Measurements from ENCODE around the gene GSG1L.

The GSG1L gene

DNA sequence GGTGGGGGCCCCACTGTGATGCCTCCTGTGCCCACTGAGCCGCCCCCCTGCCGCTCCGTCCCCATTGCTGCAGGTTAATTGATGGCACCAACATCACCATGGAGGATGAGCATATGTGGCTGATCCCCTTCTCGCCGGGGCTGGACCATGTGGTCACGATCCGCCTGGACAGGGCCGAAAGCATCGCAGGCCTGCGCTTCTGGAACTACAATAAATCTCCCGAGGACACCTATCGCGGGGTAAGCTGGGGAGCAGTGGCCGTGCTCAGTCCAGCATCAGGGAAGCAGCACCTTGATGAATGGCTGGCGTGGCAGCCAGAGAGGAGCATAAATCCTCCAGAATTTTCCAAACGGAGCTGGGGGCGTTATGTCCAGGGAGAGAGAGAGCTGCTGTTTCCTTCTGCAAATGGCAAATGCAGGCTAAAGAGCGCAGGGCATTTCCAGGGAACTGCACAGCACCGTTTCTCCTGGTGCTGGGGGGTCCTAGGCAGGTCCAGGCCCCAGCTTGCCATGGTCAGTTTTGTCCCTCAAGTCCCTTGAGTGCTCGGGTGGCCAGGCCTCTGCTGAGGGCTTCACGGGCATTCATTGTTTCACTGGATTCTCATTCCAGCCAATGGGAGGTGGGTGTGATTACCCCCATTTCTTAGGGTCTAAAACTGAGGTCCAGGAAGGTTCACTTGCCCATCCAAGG, 297.1 kb downstream of the GSG1L start:
- DNase-seq, result no peak

- no peak for DNase-seq
Measured at GRCh38 chr16:27764869-27765675, 298.4 kb downstream of the GSG1L start.

- no peak for DNase-seq
Measured at GRCh38 chr16:27764427-27764826, 299.1 kb downstream of the GSG1L start.

GRCh38 chr16:27762441-27762840, 301.1 kb downstream of the GSG1L start:
- DNase-seq, result no peak

GRCh38 chr16:27761816-27762215, 301.7 kb downstream of the GSG1L start:
- DNase-seq, result no peak

DNA sequence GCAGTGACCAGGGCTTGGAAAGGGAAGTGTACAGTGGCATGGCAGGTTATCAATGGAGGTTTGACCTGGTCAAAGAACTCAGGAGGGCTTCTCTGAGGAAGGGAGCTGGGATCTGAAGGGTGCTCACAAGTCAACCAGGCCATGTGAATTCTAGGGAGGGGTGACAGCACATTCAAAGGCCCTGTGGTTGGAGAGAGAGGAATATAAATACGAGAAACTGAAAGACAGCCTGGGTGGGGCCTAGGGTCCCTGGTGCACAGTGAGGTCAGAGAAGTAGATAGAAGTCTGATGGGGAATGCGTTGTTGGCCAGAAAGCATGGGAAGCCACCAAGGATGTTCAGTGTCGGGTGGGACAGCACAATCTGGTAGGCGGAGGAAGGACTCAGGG, 302.7 kb downstream of the GSG1L start:
- no peak for DNase-seq

GRCh38 chr16:27759967-27760788, 303.3 kb downstream of the GSG1L start:
- no peak for DNase-seq

DNA sequence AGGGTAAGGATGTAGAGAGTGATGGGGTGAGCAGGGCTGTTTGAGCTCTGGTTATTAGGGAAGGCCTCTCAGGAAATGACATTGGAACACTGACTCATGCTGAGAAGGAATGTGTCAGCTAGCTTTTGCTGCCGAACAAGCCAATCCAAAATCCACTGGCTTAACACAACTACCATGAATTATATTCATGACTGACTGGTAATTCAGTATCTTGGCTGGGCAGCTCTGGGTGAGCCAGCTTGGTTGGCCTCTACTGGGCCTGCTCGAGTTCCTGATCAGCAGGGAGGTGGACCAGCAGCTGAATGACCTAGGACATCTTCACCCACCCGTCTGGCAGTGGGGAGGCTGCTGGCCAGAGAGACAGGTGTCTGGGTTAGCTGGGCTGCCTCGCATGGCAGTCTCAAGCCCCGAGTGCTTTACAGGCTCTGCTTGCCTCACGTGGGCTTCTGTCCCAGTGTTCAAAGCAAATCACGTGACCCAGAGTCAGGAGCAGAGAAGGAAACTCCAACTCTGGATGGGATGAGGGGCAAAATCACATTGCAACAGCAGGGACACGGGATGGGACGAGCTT, 304.1 kb downstream of the GSG1L start:
- DNase-seq, result no peak

- no peak for DNase-seq
Measured at GRCh38 chr16:27758544-27758943, 305.0 kb downstream of the GSG1L start.

- DNase-seq, result no peak
Measured at GRCh38 chr16:27756206-27756970, 307.1 kb downstream of the GSG1L start.

DNA sequence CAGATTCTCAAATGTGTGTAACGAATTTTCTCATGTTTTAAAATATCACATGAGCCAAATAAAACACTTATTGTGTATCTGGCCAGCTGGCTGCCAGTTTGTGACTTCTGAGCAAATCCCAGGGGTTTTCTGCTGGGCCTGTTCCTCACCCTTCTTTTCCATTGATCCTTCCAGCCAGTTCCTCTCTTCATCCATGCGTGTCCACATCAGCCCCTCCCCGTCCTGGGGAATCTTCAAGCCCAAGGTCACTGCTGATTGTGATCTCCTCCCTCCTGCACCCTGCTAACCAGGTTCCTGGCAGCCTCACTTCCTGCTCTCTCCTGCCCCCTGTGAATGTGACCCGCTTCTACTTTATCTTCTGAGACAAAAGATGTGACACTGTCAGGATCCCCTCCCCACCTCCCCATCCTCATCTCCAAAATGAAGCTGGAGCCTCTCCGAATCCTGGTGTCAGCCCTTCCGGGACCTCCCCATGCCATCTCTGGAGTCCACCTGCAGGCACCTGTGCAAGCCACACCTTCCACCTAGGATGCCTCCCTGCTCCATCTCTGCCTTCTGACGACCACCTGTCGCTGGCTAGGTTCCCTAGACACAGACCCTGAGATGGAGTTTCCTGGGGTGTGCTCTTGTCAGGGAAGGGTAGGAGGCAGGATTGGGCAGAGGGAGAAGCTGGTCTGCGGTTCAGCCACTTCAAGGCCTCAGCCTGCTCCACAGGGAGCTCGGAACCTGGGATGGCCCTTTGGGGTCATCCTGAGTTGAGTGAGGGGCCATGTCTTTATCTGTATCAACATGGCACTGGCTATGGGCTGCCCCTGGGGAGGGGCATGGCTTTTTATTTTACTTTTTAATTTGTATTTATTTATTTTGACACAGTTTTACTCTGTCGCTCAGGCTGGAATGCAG, 308.5 kb downstream of the GSG1L start:
- DNase-seq, result no peak

DNA sequence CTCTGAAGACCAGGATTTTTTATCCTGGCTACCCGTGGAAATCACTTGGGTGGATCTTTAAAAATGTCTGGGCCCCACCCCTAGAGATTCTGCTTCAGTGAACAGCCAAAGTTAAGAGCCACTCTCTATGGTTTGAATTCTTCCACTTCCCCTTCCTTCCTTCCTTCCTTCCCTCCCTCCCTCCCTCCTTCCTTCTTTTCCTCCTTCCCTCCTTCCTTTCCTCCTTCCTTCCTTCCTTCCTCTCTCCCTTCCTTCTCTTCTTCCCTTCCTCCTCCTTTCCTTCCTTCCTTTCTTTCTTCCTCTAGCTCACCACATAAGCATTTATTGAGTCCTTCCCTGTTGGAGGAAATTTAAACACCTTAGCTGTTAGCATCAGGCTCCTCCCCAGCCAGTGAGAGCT, 310.0 kb downstream of the GSG1L start:
- no peak for DNase-seq

DNA sequence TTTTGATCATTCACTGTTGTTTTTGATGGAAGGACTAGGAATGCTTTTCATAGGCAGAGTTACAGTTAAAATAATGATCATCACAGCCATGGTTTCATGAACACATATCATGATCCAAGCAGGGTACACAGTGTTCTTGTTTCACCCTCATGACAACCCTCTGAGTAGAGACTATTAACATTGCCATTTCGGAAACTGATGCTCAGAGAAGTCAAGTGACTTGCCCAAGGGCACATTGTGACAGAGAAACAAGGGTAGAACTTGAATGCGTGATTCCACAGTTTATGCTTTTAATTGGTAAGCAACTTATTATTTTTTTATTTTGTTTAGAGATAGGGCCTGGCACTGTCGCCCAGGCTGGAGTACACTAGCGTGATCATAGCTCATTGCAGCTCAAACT, 311.3 kb downstream of the GSG1L start:
- DNase-seq, result no peak

DNA sequence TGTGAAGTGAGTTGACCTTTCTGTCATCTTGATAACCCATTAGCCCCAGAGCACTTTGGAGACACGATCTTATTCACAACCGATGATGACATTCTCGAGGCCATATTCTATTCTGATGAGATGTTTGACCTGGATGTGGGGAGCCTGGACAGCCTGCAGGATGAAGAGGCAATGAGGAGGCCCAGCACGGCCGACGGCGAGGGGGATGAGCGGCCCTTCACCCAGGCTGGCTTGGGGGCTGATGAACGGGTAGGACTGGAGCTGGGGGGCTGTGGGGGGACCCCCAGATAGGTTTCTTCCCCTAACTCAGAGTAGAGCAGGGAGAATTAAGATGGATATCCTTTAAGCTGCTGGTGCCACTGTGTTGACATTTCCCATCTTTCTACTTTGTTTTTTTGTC, 311.8 kb downstream of the GSG1L start:
- no peak for DNase-seq

GRCh38 chr16:27751233-27751632, 312.3 kb downstream of the GSG1L start:
- no peak for DNase-seq

DNA sequence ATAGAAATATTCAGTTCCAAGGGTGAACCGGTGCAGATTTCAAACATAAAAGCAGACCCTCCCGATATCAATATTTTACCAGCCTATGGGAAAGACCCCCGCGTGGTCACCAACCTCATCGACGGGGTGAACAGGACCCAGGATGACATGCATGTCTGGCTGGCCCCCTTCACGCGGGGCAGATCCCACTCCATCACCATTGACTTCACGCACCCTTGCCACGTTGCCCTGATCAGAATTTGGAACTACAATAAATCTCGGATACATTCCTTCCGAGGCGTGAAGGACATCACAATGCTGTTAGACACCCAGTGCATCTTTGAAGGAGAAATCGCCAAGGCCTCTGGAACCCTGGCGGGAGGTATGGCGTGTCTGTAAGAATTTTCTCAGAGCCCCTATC, 313.6 kb downstream of the GSG1L start:
- no peak for DNase-seq

- no peak for DNase-seq
Measured at GRCh38 chr16:27749547-27749875, 314.0 kb downstream of the GSG1L start.

DNA sequence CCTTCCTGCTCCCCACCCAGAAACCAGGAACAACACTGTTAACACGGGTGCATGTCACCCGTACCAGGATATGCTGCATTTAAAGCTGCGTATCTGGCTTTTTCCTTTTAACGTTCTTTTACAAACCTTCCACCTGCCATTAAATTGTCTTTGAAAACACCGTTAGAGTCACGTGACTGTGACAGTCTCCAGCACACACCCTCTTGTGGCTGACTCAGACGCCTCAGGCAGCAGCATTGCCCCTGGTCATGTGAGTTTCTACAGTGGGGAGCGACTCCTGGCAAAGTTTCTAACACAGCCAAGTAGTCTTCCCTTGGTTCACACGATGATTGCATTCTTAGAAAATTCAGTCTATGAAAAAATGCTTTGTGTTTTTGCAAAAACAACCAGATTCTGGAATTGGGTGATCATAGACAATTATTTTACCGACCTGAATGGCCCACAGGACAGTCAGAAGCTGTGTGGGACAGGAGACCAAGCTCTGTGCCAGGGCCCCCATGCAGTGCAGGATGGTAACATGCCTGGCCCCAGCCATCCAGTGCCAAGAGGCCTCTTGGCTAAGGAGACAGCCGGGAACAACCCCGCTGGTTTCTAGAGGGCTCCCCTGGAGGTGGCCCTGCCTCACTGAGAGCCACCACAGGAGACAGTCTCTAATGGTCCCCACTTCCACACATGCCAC, 314.5 kb downstream of the GSG1L start:
- peak; percentile 51 for DNase-seq

DNA sequence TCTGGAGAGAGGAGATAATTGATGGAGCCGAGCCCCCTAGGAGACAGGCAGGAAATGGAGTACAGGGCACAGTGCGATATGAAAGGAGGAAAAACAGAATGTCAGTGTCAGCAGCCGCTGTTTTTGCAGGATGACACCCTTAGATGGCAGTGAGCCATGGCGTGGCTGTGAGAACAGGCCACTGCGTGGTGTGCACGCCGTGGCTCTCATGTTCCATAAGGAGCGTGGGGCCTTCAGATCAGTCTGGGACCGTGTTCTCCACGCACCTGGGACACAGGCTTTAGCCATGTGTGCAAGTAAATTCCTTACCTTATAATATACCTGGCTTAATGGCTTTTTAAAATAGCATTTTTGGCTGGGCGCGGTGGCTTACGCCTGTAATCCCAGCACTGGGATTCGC, 315.6 kb downstream of the GSG1L start:
- DNase-seq, result no peak

DNA sequence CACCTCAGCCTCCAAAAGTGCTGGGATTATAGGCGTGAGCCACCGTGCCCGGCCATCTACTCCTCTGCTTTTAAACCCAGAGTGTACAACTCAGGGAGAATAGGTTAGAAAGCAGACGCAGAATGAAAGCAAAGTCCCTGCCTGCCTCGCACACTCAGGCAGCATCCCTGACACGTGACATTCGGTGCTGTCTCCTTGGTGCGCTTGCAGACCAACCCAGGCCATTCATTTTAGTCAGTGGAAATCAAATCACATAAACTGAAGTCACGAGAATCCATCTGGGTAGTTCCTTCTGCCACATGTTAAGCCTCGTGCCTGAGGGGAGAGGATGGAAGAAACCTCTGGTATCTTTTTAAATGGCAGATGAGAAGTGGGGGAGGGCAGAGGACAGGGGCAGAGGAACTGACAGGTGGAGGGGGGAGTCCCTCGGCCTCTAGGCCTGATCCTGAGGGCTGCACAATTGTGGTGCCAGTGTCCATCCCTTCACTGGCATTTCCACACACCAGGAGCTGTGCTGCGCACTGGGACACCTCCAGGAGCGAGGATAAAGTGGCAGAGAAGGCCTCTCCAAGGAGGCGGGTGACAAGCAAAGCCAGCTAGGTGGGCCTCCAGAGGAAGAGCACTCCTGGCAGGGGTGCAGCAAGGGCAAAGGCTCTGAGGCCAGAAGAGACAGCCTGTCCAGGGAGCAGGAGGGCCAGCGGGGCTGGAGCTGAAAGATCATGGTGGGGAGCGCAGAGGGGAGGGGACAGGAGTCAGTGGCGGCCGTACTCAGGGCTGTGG, 317.2 kb downstream of the GSG1L start:
- no peak for DNase-seq

All from activated CD4-positive, alpha-beta T cell treated with anti-CD3 and anti-CD28 coated beads, Interleukin-10, Interleukin-2, amounts not matched to agents 100 ng/mL and 50 ng/mL, durations not matched to agents 16 hours and 8 hours (primary cell).